ENCODE data around the gene MFN1.

MFN1 gene

DNA sequence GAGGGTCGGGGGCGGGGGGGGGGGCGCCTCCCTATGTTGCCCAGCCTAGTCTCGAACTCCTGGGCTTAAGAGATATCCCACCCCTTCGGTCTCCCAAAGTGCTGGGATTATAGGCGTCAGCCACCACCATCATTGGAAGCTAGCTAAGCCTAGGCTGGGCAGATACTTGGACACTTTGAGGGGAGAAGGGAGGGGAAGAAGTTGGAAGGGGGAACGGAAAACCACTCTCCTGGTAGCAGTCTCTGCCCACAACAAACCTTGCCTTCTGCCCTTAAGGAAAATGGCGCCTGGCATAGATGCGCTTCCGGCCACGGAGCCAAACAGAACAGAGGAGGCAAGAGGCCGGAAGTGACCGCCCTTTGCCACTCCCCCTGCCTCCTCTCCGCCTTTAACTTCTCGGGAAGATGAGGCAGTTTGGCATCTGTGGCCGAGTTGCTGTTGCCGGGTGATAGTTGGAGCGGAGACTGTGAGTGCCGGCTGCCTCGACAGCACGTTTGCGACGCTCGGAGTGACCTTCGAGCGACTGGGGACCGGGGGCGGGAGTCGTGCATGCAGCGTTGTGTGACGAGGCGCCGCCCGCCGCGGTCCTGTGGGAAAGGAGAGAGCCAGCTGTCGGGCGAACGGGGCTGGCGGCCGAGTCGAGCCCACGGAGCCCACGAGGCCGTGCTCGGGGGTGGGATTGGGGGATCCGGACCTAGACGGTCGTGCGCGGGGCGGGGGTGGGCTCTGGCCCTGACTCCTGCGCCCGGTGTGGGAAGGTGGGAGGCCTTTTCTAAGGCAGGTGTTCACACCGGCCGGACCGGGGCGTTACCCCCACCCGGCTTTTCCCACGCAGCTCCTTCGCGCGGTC, at the start of gene MFN1:
Gene MFN1, plus strand, starts transcription at position 365 of the 850 bp plus-strand sequence. CDS start 1,143 bp downstream, outside the sequence.
- peak; percentile 91 for DNase-seq (ENCODE audit: extremely low read depth, low read depth)
- TF ChIP-seq, protein P1, sequence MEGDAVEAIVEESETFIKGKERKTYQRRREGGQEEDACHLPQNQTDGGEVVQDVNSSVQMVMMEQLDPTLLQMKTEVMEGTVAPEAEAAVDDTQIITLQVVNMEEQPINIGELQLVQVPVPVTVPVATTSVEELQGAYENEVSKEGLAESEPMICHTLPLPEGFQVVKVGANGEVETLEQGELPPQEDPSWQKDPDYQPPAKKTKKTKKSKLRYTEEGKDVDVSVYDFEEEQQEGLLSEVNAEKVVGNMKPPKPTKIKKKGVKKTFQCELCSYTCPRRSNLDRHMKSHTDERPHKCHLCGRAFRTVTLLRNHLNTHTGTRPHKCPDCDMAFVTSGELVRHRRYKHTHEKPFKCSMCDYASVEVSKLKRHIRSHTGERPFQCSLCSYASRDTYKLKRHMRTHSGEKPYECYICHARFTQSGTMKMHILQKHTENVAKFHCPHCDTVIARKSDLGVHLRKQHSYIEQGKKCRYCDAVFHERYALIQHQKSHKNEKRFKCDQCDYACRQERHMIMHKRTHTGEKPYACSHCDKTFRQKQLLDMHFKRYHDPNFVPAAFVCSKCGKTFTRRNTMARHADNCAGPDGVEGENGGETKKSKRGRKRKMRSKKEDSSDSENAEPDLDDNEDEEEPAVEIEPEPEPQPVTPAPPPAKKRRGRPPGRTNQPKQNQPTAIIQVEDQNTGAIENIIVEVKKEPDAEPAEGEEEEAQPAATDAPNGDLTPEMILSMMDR (IDR thresholded peaks at IDR 0.05; ENCODE audit: low read depth, low read length, missing control alignments), result no peak

DNA sequence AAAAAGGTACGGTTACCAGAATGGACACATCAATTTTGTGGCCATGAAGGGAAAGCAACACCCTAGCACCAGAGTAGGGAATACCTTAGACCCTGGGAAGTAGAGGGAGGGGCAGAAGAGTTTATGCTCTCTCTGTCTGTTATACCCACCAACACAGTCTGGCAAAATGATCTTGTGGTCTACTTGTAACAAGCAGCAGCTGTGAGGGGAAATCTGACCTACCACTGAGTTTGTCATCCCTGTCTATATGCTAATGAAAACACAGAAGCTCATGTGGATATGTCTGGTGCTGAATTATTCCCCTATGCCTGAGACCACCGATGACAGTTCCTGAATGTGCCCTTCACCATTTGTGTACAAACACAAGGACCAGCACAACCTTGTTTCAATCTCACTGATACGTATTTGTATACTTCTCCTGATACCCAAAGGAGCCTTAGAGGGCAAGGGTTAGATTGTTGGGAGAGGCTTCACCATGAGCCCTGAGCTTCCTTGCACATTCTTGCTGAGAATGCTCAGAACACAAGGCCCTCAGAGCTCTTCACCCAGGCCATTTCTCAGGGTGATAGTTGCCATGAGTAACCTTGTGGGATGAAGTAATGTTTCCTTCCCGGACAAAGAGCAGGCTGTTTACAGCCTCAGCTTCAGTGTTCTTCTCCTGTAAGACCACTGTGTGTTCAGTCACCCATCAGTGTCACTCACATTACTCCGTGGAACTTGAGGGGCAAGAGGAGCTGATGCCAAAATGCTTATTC, 49.4 kb upstream of the MFN1 start:
- TF ChIP-seq, protein P1 (IDR thresholded peaks at IDR 0.05; ENCODE audit: low read depth, low read length, missing control alignments), result no peak
- H3K4me3 ChIP-seq (replicated peaks; ENCODE audit: low read depth, low read length), result no peak overlapping the region
- no peak for DNase-seq (ENCODE audit: extremely low read depth, low read depth)

More for the DNA sequence above, at the start of gene MFN1:
- H3K4me3 ChIP-seq (replicated peaks; ENCODE audit: low read depth, low read length), result peak within 1 kb of the TSS; percentile 65

DNA sequence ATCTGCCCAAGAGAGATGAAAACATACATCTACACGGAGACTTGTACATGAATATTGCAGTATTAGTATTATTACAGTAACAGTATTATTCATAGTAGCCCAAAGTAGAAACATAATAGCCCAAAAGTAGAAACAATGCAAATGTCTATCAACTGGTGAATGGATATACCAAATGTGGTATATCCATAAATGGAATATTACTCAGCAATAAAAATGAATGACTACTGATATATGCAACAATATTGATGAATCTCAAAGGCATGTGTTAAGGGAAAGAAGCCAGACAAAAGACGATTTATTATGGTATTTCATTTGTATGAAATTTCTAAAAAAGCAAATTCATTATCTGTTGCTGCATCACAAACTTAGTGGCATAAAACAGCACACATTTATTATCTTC, 48.2 kb upstream of the MFN1 start:
- TF ChIP-seq, protein P1 (IDR thresholded peaks at IDR 0.05; ENCODE audit: low read depth, low read length, missing control alignments), result no peak
- no peak overlapping the region for H3K4me3 ChIP-seq (replicated peaks; ENCODE audit: low read depth, low read length)
- no peak for DNase-seq (ENCODE audit: extremely low read depth, low read depth)

DNA sequence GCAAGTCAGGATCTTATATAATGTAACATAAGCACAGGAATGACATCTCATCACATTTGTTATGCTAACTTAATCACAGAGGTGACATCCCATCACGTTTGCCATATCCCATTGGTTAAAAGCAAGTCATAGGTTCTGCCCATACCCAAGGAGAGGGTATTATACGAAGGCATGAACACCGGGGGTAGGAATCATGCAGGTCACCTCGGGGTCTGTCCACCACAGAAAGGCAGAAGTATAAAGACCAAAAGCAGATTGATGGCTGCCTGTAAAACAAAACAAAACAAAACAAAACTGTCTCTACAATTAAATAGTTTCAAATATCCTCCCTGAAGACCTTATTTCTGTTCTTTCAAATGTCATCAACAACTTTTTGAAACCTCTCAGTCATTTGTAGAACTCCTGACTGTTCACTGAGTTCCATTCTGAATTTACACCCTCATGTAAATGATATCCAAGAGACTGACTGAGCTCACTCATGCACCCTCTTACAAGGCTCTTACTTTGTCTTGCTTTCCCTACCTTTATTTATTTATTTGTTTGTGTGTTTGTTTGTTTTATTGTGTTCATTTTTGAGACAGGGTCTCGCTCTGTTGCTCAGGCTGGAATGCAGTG, 47.4 kb upstream of the MFN1 start:
- no peak overlapping the region for H3K4me3 ChIP-seq (replicated peaks; ENCODE audit: low read depth, low read length)
- no peak for DNase-seq (ENCODE audit: extremely low read depth, low read depth)
- TF ChIP-seq, protein P1 (IDR thresholded peaks at IDR 0.05; ENCODE audit: low read depth, low read length, missing control alignments), result no peak

DNA sequence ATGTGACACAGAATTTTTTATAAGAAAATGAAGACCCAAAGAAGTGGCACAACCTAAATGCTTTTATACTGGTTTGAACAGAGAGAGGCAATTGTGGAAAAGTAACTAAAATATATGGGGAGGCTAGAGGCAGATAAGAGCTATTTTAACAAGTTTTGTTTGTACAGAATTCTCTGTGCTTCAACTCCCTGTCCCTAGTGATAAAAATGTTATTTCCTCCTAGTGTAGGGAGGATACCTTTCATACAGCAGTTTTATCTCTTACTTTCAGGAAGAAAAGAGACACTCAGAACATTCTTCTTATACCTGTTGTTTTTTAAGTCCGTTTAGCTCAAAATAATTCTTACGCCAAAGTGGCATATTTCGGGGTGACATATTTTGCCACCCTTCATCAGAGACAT, 45.9 kb upstream of the MFN1 start:
- no peak for DNase-seq (ENCODE audit: extremely low read depth, low read depth)
- TF ChIP-seq, protein P1 (IDR thresholded peaks at IDR 0.05; ENCODE audit: low read depth, low read length, missing control alignments), result no peak
- no peak overlapping the region for H3K4me3 ChIP-seq (replicated peaks; ENCODE audit: low read depth, low read length)

DNA sequence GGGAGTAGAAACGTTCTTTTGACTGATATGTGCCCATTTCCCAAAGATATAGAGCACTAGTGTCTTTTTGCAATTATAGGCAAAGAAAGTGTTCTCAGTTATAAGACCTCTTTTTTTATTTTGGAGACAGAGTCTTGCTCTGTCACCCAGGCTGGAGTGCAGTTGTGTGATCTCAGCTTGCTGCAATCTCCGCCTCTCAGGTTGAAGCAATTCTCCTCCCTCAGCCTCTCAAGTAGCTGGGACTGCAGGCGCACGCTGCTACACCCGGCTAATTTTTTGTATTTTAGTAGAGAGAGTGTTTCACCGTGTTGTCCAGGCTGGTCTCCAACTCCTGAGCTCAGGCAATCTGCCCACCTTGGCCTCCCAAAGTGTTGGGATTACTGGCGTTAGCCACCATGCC, 45.4 kb upstream of the MFN1 start:
- H3K4me3 ChIP-seq (replicated peaks; ENCODE audit: low read depth, low read length), result no peak overlapping the region
- DNase-seq (ENCODE audit: extremely low read depth, low read depth), result no peak
- TF ChIP-seq, protein P1 (IDR thresholded peaks at IDR 0.05; ENCODE audit: low read depth, low read length, missing control alignments), result no peak
